Neural progenitor cell (in vitro differentiated cells): ENCODE data around the gene MRPL53.

ENCODE experiments used
- EZH2 ChIP-seq: fragments of 200-600 bp; sonication (generic); IDR thresholded peaks from 2 replicates; pipeline ENCODE4 v1.6.1; 2017; ENCODE audit warnings: antibody characterized with exemption, mild to moderate bottlenecking, moderate library complexity
- EZH2phosphoT487 ChIP-seq: fragments of 200-600 bp; sonication (generic); IDR thresholded peaks from 2 replicates; pipeline ENCODE4 v1.6.1; 2017; ENCODE audit warnings: antibody characterized with exemption
- TF ChIP-seq, protein P1 (sequence below): fragments of 200-600 bp; sonication (generic); IDR thresholded peaks from 2 replicates; pipeline ENCODE4 v1.5.1; 2017; ENCODE audit warnings: antibody characterized with exemption, mild to moderate bottlenecking

DNA sequence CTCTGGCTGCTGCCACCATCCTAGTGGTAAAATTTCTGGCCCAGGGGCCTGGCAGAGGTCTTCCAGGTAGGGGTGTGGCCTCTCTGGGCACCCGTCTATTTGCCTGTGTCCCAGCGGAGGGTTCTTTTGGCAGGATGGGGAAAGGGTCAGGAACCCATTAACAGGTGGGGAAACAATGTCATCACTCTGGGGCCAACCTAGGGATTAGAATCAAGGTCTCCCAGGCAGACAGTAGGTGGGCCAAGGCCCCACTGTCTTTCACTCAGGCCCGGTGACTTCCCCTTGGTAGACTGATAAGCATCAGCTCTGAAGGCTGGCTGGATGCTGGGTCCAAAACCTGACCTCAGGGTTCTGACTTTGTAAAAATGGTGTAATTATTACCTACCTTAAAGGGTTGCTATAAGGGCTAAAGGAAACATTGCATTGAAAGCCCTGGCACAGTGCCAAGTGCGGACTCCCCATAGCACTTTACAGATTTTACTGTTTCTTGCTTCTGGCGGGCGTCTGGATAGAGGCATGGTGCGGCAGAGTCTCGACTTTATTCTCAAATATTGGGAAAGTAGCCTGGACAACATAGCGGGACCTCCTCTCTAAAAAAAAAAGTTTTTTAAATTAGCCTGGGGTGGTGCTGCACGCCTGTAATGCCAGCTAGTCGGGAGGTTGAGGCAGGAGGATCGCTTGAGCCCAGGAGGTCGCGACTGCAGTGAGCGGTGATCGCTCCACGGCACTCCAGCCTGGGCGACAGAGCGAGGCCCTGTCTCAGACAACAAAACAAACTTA is 24.7 kb upstream of the MRPL53 start:
- TF ChIP-seq, protein P1, sequence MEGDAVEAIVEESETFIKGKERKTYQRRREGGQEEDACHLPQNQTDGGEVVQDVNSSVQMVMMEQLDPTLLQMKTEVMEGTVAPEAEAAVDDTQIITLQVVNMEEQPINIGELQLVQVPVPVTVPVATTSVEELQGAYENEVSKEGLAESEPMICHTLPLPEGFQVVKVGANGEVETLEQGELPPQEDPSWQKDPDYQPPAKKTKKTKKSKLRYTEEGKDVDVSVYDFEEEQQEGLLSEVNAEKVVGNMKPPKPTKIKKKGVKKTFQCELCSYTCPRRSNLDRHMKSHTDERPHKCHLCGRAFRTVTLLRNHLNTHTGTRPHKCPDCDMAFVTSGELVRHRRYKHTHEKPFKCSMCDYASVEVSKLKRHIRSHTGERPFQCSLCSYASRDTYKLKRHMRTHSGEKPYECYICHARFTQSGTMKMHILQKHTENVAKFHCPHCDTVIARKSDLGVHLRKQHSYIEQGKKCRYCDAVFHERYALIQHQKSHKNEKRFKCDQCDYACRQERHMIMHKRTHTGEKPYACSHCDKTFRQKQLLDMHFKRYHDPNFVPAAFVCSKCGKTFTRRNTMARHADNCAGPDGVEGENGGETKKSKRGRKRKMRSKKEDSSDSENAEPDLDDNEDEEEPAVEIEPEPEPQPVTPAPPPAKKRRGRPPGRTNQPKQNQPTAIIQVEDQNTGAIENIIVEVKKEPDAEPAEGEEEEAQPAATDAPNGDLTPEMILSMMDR: no peak
- TF ChIP-seq EZH2 (no peak), EZH2phosphoT487 (no peak)
